ENCODE data around the gene ADAMTS2.

DNA sequence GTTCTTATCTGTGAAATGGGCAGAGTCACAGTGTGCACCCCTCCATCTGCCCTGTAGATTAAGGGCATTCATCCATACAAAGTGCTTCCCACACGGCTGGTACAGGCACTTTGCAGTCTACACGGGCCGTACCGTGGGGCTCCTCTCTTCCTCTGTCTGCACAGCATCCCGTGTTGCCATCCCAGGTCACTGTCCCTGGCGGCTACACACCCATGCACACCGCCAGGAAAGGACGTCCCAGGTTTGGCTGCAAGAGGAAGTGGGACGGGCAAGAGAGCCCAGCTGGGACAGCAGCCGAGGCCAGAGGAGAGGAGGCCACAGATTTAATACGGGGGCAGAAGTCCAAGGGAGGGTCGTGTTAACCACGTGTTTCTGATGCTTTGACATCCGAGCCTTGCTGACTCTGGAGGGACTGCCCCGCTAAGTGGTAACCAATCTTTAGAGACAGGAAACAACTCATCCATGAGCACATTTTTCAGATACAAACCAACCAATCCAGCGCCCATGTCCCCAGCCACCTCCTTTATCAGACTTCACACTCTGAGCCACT, 165.1 kb downstream of the ADAMTS2 start:
- TF ChIP-seq, protein P1, sequence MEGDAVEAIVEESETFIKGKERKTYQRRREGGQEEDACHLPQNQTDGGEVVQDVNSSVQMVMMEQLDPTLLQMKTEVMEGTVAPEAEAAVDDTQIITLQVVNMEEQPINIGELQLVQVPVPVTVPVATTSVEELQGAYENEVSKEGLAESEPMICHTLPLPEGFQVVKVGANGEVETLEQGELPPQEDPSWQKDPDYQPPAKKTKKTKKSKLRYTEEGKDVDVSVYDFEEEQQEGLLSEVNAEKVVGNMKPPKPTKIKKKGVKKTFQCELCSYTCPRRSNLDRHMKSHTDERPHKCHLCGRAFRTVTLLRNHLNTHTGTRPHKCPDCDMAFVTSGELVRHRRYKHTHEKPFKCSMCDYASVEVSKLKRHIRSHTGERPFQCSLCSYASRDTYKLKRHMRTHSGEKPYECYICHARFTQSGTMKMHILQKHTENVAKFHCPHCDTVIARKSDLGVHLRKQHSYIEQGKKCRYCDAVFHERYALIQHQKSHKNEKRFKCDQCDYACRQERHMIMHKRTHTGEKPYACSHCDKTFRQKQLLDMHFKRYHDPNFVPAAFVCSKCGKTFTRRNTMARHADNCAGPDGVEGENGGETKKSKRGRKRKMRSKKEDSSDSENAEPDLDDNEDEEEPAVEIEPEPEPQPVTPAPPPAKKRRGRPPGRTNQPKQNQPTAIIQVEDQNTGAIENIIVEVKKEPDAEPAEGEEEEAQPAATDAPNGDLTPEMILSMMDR (IDR thresholded peaks at IDR 0.05; ENCODE audit: insufficient read depth, low read depth, low read length) = no peak
- no peak for TF ChIP-seq EZH2 (IDR thresholded peaks at IDR 0.05; ENCODE audit: insufficient read depth, low read length)

All from astrocyte (in vitro differentiated cells and primary cell).